ENCODE results near the gene CREB3L2.

DNA sequence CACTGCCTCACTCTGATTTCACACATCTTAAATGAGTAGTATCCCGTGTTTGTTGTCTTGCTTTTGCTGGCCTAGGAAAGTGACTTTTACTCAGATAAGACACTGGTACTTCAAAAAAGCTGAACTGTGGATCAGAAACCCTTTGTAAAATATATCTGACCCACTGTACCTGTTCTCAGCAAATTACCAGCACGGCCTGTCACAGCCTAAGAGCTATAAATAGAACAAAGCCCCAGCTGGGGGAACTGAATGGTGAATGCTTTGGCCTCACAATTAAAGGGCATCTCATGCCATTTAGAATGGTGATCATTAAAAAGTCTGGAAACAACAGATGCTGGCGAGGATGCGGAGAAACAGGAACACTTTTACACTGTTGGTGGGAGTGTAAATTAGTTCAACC, 76.1 kb downstream of the CREB3L2 start:
- TF ChIP-seq EP300 (IDR thresholded peaks at IDR 0.05) (no peak), POLR2A (IDR thresholded peaks at IDR 0.05) (no peak)
